Measurements from ENCODE around the gene CHN1.

The CHN1 gene

DNA sequence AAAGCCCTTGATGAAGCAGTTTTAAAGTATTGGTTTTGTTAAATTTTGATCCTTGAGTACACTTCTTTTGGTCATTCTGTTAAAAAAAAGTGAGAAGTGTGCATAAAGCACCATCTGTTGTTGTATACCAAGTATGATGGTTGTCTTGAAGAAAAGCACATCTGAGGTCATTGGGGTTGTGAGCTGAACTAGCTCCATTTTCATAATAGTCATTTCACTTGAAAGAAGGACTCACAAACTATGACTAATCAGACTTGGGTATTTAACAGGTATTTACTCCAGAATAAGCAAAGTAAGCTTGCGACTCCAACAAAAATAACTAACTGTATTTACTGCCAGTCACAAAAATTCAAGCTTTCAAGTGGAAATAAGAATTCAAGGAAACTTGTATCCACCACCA, 35.1 kb downstream of the CHN1 start:
- DNase-seq: no peak

DNA sequence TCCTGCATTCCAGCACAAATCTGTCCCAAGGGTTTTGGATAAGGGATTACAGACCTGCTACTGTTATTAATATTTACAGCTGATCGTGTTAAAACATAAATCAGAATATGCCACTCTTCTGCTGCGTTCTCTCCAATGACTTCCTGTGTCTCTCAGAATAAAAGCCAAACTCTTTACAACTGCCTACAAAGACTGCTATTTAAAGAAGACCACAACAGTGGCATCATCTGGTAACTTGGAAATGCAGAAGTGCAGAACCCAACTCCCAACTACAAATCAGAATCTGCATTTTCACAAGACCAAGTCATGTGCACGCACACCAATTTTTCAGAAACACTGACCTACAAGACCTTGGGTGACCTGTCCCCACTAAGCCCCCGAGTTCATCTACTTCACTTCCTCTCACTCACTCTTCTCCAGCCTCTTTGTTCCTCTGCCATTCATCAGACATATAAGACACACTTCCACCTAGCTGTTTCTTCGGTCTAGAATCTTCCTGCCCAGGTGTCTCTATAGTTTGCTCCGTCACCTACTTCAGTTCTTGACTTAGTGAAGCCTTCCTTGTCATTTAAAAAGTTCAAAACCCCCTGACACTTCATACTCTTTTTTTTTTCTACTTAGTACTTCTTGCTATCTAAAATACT, 36.0 kb downstream of the CHN1 start:
- DNase-seq: no peak

DNA sequence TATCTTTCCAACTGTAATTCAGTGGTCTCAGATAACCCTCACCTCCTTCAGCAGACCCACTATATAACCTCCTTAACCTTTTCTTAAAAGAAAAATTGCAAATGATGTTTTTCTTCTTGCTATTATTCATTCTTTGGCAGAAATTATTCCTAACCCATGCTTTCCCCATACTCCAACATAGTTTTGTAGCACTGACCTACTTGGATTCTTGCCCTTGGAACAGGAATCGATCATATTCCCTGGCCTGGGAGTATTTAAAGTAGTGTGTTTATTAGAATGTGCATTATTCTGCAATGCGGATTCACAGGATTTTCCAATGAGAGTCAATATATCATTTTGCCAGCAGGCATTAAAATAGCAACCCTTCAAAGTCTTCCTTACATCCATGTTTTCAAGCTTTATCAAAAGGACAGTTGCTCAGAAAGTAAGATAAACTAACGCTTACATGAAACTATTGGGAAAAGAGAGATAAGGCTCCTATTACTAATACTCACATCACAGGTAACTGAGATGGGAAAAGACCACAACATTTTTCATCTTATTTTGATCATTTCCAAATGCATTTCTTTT, 37.4 kb downstream of the CHN1 start:
- DNase-seq: no peak

DNA sequence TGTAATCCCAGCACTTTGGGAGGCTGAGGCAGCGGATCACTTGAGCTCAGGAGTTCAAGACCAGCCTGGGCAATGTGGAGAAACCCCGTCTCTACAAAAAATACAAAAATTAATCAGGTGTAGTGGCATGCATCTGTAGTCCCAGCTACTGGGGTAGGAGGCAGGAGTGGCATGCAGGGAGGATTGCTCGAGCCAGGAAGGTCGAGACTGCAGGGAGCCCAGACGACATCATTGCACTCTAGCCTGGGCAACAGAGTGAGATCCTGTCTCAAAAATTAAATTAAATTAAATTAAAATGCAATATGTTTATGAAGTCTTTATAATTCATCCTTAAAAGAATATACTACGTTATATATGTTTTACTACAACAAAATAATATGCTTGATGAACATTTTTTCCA, 38.1 kb downstream of the CHN1 start:
- DNase-seq: no peak

DNA sequence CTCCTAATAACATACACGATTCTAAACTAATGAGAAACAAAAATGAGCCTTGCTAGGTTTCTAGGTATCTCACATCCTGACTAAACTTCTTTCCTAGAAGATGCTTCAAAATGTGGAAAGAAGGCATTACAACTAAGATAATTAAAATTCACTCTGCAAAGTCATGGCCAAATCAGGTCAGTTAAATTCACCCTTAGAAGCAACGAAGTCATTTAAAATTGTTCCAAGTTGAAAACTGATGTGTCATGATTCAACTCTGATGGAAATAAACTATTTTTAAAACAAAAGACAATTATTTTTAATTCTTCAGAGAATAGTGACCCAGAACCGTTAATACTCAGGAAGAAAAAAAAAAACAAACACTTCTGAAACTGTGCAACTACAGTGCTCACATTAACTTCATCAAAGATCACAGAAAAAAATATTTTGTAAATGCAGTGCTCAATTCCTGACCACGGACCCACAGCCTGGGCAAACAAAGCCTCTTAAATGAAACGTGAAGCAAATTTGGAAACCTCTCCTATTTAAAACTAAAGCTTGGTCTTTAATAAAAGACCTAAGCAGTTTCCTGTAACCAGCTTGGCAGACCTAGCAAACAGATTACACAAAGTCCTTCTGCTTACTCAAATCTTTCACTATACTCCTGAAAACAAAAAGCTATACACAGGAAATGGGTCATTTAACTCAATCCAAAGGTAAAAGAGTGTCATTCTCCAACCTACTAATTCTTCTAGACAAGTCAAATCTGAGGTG, 39.0 kb downstream of the CHN1 start:
- no peak for DNase-seq

DNA sequence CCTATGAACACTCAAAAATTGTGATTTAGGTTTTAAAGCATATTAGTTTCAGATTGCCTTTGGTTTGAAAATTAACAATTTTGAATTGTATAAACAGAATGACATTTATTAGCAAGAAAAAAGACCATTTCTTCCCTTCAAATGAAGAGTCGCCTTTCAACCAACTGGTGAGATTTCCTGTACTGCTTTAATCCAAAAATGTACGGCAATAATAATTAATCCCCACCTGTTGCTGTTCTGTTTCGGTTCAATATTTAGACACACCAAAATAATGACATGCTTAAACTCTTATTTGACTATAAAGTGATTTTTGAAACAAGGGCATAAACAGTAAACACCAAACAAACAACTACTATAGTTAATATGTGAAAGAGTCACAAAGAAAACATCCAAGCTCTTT, 39.6 kb downstream of the CHN1 start:
- no peak for DNase-seq

DNA sequence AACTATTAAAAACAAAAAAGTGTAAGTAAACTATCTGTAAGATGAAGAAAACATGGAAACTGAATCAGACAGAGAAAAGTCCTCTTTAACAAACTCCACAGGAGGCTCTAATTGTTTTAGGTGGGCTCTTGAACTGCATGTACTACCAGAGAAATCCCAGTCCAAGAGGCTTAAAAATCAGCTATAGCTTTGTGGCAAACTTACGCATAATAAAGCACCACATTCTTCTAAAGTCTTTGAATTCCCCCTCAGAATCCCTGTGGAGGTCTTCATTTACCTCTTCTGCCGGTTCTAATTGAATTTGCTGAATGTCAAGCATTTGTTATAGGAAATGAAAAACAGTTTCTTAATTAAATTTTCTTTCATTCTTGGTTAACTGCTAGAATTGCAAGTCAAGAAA, 40.8 kb downstream of the CHN1 start:
- no peak for DNase-seq

DNA sequence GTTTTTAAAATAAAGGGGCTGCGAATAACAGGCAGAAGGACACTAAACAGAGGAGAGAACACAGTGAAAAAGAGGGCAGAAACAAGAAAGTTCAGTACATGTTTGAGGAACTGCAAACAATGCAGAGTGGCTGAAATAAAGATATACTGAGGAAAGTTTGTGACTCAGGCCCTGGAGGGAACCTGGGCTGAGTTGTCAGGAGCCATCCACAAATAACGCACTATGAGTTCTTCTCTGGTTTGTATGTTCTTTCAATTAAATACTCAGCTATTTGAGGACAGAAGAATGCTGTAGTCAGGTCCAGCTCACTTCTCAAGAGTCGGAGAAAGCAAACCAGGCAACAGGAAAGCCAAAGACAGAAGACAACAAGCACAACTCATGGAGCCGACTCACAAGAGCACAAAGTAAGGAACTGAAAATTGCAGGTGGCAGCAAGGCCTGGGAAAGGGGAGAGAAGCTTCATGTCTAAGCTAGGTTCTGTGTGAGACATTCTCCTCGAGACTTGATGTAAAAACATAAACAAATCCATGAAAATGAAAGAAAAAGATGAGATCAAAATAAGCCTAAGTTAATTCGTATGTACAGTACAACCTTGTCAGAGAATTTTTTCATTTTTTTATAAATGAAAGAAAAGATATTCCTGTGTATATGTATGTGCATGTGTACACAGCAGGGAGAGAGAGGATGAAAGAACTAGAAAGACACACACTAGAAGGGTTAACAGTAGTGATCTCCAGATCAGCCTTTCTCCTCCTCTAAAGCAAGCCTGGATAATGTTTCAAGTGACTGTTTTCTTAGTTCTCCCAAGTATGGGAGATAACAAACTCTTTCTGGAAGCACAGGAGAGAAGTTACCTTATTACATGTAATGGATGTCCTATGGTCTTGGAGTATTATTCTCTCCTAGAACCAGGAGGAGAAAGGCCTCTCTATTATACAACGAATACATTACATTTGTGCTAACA, 41.5 kb downstream of the CHN1 start:
- DNase-seq: no peak

DNA sequence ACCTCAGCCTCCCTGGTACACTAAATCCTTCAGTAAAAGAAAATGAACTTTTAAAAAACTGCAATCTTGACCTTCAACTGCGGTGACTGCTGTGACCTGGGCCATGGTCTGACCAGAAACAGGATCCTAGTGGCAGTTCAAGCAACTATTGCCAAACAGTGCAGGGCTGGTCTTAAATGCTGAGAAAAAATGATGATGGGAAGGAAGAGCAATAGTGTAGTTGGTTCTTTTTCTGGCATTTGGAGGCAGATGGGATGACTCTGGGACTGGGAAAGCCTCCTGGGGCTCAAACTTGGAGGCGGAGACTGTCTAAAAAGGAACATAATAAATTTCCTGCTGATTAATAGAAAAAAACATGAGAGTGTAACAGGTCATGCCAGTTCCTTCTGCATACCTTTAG, 45.4 kb downstream of the CHN1 start:
- DNase-seq: no peak

DNA sequence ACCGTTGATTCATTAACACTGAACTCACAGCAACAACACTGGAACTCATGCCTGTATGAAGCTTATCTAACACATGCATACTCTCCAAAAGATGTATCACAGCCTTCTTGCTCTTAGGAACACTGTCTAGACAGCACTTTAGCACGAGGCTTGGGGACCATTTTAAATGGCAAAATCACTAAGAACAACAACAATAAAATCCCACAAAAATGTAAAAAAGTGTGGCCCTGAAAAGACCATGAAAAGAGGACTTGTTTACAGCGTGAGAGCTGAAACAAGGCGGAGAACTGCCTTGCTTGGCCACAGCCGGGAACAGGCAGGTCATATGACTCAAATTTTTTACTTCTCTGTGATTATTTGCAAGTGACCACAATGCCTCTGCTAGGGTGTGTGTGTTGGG, 48.1 kb downstream of the CHN1 start:
- no peak for DNase-seq

DNA sequence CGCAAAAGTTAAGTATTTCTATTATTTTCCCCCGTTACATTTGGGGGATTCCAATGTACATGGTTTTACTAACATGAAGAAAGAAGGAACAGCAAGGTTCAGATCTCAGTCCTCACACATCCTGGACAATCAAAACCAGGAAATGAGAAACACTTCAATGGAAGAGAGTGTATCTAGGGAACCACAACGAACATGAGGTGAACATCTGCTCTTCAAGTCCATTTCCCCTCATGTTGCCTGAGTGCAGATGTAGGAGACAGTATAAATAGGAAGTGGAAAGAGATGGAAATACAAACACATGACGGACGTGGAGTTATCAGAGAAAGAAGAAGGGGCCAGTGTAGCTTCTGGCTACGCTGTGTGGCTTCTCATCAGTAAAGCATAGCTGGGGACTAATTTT, 52.6 kb downstream of the CHN1 start:
- no peak for DNase-seq

DNA sequence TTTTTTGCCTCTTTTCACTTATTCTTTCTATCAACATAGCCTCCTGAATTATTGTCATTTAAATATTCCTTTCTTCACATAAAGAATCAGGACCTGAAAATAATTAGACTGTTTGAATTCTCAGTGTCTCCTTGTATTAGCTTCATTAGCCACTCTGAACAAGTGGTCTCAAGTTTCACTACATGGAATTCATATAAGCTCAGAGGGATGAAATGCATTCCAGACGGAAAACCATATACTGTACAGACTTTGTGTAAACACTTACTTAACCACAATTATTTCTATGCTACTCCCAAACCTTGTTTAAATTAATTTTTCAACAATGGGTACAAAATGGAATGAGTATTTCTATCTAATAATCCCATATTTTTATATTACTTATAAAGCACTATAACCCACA, 53.4 kb downstream of the CHN1 start:
- DNase-seq: no peak

DNA sequence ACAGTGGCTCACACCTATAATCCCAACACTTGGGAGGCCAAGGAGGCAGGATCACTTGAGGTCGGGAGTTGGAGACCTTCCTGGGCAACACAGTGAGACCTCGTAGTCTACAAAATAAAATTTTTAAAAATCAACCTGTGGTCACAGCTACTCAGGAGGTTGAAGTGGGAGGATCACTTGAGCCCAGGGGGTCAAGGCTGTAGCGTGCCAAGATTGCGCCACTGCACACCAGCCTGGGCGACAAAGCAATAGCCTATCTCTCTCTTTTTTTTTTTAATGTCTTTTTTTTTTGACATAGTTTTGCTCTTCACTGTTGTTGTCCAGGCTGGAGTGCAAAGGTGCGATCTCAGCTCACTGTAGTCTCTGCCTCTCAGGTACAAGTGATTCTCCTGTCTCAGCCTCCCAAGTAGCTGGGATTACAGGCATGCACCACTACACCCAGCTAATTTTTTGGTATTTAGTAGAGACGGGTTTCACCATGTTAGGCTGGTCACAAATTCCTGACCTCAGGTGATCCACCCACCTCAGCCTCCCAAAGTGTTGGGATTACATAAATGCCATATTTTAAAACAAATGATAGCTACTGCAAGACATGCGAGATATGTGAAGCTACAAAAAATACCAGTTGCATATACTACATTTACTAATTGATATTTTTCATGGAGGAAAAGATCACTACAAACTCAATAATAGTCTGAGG, 55.0 kb downstream of the CHN1 start:
- DNase-seq: no peak

DNA sequence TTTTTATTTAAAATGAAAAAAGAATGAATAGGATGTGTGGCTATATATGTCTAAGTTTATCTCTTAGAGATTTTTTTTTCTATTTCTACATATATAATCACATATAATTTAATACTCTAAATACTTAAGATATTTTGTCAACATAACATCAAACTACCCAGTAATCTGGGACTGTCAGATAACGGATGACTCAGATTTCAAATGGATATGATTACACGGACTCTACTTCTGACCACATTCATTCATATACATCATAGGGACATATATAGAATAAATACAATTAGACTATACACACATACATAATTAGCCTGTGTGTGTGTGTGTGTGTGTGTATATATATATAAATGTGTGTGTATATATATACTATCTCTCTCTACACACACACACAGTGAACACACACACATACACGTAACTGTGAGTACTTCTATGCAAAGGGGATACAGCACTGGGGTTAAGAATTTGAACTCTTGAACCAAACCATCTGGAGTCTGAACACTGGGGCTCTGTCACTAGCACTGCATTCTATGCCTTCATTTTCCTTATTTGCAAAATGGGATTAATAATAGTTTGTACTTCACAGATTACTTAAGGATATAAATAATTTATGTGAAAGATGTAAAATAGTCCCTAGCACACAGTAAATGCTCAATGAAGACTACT, 59.5 kb downstream of the CHN1 start:
- DNase-seq: no peak

DNA sequence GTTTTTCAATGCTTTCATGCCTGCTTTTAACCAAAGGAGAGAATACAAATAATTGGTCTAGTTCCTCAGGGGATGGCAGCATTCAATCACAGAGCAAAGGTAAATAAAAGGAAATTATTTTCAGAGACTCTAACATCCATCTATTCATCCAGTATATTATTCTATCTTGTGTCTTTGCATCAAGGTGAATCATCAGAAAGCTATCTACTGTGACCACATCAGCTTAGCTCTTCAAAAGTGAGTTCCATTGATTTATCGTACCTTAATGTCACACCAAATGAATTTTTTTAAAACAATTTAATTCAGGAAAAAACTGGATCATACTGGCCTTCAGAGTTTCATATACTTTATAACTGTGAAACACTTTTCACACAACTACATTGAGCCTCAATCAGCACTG, 66.1 kb downstream of the CHN1 start:
- no peak for DNase-seq

DNA sequence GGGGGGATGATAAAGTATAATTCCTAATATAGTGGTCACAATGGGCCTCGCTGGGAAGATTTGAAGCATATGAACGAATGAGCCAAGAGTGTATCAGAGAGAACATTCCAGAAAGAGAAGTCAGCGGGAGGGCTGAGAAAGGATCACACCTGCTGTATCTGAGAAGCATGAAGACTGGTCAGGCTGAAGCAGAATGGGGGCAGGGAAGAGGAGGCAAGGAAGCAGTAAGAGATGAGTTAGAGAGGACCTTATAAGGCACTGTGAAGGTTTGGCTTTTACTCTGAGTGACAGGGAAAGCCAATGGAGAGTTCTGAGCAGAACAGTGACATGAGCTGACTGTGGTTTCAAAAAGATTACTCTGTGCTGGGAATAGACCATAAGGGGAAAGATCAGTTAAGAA, 73.5 kb downstream of the CHN1 start:
- DNase-seq: no peak

DNA sequence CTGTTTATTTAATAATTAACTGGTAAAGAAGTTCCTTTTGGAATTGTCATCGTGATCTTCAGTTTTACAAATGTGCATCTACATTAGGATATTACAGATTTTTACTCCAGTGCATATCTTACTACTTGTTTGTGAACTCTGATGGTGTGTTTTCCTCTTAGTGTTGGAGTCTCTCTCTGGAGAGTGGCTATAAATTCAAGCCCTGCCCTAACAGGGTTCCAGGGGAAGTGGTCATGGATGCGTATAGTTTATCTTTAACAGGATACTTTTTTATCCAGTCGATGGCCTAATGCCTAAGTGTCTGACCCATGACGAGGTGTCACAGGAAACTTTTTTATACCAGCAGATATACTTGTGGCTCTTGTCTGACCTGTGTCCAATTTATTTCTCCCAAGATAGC, 75.4 kb downstream of the CHN1 start:
- DNase-seq: no peak

DNA sequence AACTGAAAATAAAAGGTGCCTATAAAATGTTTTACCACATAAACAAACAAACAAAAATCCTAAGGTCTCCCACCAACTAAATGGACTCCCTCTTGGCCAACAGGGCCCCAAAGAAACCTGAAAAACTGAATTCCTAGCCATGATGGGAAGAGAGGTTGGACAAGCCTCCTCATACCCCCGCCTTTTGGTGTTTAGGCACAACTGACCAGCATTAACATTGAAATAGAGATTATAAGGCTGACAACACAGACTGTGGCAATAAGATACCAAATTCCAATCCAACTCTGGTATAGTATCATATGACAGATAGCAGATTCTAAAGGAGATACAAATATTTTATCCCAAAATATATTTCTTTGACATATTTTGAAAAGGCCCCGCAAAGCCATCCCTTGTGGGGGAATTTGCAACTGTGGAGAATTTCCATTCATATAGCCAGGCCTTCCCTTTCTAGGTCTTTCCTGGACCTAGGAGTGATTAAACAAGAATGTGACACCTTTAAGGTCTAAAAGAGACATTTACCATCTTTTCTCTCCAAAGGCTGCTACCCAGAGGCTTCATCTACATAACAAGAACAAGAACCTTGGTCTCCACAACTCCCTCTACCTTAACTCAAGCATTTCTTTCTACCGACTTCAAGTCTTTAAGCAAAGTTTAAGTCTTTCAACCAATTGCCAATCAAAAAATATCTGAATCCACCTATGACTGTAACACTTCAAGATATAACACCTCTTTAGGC, 80.0 kb downstream of the CHN1 start:
- DNase-seq: no peak

DNA sequence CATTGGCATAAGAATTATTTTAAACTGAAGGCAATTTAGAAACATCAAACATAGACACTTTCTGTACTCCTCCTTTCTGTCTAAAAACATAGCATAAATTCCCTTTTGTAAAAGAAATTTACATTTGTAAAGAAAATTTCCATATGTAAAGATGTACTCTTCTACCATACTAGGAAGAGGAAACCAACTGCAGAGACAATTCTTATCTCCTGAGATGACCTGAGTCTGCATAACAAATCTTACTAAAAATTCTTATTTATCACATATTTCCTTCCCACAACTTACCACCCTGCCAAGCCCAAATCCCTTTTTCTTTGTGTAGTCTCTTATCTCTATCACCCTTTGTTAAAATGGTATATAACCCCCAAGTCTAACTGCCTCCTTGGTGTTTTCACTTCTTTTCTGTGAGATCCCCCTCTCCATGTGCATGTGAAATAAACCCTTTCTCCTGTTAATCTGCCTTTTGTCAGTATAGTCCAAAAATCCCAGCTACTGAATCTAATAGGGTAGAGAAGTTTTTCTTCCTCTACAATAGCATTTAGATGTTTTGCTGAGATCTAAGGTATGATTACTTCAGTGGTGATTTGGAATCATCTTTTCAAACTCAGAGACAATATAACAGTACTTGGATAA, 81.0 kb downstream of the CHN1 start:
- DNase-seq: no peak

DNA sequence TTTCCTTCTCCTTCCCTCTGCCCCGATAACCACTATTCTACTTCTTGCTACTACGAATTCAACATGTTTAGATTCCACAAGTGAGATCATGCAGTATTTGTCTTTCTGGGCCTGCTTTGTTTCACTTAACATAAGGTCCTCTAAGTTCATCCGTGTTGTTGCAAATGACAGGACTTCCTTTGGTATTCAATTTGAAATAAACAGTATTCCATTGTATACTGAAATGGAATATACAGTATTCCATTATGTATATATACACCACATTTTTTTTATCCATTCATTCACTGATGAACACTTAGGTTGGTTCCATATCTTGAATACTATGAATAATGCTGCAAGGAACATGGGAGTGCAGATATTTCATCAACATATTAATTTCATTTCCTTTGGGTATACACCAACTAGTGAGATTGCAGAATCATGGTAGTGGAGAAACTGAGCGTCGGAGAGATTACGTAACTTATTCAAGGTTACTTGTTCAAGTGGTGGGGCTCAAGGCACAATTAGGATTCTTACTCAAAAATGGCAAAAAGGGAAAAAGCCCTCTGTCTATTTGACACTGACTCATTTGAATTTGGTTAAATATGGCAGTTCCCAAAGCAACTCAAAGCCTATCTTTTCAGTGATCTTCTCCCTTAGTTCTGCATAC, 85.1 kb downstream of the CHN1 start:
- DNase-seq: no peak
